Measurements from ENCODE around the gene SMO.

DNA sequence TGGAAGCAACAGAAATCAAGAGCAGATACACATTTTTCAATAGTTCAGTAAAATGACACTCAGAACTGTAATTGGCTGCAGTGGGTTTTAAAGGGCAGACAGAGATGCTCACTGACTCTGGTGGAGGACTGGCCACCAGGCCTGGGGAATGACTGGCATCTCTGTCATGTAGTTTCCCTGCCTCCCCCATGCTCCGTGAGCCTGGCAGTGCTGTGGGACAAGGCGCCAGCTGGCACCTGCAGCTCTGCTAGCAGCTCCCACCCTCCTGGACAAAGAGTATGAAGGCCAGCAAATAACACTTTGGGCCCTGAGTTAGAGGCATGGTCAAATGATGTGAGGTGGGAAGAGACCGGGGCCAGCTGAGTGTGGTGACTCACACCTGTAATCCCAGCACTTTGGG lies 28.9 kb upstream of the SMO start:
- TF ChIP-seq EP400 (IDR thresholded peaks at IDR 0.05): no peak
- no peak for TF ChIP-seq EZH2 (IDR thresholded peaks at IDR 0.05; ENCODE audit: borderline replicate concordance, low read depth, low read length)
- TF ChIP-seq FOXA1 (IDR thresholded peaks at IDR 0.05; ENCODE audit: borderline replicate concordance): no peak
- no peak for TF ChIP-seq CTCF (IDR thresholded peaks at IDR 0.05 in 2 of 3, conservative IDR thresholded peaks at IDR 0.05 in 1 of 3; ENCODE audit: insufficient read depth in 2 of 3, low read depth in 1 of 3, low read length in 3 of 3)
- TF ChIP-seq MCM5 (IDR thresholded peaks at IDR 0.05; ENCODE audit: low read depth): no peak
- TF ChIP-seq SMC3 (conservative IDR thresholded peaks at IDR 0.05; ENCODE audit: insufficient read depth, low read depth, low read length): no peak
- TF ChIP-seq ZSCAN29 (IDR thresholded peaks at IDR 0.05): no peak
- TF ChIP-seq, protein P1, sequence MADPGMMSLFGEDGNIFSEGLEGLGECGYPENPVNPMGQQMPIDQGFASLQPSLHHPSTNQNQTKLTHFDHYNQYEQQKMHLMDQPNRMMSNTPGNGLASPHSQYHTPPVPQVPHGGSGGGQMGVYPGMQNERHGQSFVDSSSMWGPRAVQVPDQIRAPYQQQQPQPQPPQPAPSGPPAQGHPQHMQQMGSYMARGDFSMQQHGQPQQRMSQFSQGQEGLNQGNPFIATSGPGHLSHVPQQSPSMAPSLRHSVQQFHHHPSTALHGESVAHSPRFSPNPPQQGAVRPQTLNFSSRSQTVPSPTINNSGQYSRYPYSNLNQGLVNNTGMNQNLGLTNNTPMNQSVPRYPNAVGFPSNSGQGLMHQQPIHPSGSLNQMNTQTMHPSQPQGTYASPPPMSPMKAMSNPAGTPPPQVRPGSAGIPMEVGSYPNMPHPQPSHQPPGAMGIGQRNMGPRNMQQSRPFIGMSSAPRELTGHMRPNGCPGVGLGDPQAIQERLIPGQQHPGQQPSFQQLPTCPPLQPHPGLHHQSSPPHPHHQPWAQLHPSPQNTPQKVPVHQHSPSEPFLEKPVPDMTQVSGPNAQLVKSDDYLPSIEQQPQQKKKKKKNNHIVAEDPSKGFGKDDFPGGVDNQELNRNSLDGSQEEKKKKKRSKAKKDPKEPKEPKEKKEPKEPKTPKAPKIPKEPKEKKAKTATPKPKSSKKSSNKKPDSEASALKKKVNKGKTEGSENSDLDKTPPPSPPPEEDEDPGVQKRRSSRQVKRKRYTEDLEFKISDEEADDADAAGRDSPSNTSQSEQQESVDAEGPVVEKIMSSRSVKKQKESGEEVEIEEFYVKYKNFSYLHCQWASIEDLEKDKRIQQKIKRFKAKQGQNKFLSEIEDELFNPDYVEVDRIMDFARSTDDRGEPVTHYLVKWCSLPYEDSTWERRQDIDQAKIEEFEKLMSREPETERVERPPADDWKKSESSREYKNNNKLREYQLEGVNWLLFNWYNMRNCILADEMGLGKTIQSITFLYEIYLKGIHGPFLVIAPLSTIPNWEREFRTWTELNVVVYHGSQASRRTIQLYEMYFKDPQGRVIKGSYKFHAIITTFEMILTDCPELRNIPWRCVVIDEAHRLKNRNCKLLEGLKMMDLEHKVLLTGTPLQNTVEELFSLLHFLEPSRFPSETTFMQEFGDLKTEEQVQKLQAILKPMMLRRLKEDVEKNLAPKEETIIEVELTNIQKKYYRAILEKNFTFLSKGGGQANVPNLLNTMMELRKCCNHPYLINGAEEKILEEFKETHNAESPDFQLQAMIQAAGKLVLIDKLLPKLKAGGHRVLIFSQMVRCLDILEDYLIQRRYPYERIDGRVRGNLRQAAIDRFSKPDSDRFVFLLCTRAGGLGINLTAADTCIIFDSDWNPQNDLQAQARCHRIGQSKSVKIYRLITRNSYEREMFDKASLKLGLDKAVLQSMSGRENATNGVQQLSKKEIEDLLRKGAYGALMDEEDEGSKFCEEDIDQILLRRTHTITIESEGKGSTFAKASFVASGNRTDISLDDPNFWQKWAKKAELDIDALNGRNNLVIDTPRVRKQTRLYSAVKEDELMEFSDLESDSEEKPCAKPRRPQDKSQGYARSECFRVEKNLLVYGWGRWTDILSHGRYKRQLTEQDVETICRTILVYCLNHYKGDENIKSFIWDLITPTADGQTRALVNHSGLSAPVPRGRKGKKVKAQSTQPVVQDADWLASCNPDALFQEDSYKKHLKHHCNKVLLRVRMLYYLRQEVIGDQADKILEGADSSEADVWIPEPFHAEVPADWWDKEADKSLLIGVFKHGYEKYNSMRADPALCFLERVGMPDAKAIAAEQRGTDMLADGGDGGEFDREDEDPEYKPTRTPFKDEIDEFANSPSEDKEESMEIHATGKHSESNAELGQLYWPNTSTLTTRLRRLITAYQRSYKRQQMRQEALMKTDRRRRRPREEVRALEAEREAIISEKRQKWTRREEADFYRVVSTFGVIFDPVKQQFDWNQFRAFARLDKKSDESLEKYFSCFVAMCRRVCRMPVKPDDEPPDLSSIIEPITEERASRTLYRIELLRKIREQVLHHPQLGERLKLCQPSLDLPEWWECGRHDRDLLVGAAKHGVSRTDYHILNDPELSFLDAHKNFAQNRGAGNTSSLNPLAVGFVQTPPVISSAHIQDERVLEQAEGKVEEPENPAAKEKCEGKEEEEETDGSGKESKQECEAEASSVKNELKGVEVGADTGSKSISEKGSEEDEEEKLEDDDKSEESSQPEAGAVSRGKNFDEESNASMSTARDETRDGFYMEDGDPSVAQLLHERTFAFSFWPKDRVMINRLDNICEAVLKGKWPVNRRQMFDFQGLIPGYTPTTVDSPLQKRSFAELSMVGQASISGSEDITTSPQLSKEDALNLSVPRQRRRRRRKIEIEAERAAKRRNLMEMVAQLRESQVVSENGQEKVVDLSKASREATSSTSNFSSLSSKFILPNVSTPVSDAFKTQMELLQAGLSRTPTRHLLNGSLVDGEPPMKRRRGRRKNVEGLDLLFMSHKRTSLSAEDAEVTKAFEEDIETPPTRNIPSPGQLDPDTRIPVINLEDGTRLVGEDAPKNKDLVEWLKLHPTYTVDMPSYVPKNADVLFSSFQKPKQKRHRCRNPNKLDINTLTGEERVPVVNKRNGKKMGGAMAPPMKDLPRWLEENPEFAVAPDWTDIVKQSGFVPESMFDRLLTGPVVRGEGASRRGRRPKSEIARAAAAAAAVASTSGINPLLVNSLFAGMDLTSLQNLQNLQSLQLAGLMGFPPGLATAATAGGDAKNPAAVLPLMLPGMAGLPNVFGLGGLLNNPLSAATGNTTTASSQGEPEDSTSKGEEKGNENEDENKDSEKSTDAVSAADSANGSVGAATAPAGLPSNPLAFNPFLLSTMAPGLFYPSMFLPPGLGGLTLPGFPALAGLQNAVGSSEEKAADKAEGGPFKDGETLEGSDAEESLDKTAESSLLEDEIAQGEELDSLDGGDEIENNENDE (IDR thresholded peaks at IDR 0.05; ENCODE audit: low read depth, low read length): no peak
- no peak for TF ChIP-seq ZNF121 (CRISPR knock-in tag; conservative IDR thresholded peaks at IDR 0.05)

All from K562 (cell line).